ENCODE results near the gene AGO3.

- no peak for TF ChIP-seq CTCF (conservative IDR thresholded peaks at IDR 0.05; ENCODE audit: low read depth in 2 of 2)
- no peak for TF ChIP-seq POLR2AphosphoS5 (IDR thresholded peaks at IDR 0.05; ENCODE audit: low read depth)
- no peak for TF ChIP-seq EZH2 (IDR thresholded peaks at IDR 0.05; ENCODE audit: low read depth, unreplicated experiment)
- no peak for TF ChIP-seq ETS1 (IDR thresholded peaks at IDR 0.05)
- TF ChIP-seq EZH2phosphoT487 (IDR thresholded peaks at IDR 0.05; ENCODE audit: unreplicated experiment) = no peak
- TF ChIP-seq ZNF331 (CRISPR knock-in tag; IDR thresholded peaks at IDR 0.05; ENCODE audit: low read depth) = no peak
- TF ChIP-seq NANOG (IDR thresholded peaks at IDR 0.05; ENCODE audit: borderline replicate concordance) = no peak
- TF ChIP-seq REST (IDR thresholded peaks at IDR 0.05; ENCODE audit: unreplicated experiment) = no peak
- no peak for TF ChIP-seq STAT1 (IDR thresholded peaks at IDR 0.05; ENCODE audit: unreplicated experiment)
- TF ChIP-seq CREB1 (CRISPR knock-in tag; IDR thresholded peaks at IDR 0.05; ENCODE audit: low read depth) = no peak
These were observed 85.8 kb downstream of the AGO3 start for GRCh38 chr1:36016686-36017085.
